COLO668 (cell line): ENCODE measurements around the gene ERC2.

ENCODE experiments used
- DNase-seq: peaks from one replicate; lab custom pipeline; 2025; ENCODE audit not compliant: unreplicated experiment; lab: John Stamatoyannopoulos, UW

ERC2 gene

GRCh38 chr3:55661141-55661540, 807.1 kb downstream of the ERC2 start:
- no peak for DNase-seq

DNA sequence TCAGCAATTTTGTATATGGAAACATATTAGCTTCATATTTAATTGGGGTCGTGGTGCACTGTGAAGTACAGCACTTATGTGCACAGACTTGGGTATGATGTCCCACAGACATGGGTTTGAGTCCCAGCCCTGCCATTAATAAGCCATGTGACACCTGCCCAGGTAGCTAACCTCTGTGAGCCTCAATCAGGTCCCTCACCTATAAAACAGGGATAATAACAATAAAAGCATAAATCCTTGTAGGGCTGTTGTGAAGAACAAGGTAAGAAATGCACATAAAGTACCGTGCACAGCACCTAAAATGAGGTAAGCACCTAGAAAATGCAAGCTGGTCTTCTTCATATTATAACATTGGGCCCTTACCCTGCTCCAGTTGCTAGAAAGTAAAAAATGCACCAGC, 807.6 kb downstream of the ERC2 start:
- DNase-seq = no peak

DNA sequence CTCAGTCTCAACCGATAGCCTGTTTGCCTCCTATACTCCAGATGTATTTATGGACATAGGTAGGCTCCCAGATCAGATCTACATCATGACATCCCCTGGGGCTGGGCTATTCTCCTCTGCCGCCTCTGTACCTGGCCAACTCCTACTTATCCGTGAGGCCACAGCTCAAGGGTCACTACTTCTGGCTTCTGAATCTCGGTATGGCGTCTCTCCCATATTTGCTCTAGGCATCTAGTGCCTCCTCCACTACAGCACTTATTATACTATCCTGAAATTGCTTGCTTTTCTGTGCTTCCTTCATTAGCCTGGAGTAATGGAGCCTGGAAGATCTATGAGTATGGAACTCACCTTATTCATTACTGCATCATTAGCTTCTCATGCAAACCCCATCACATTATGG, 808.6 kb downstream of the ERC2 start:
- no peak for DNase-seq

DNA sequence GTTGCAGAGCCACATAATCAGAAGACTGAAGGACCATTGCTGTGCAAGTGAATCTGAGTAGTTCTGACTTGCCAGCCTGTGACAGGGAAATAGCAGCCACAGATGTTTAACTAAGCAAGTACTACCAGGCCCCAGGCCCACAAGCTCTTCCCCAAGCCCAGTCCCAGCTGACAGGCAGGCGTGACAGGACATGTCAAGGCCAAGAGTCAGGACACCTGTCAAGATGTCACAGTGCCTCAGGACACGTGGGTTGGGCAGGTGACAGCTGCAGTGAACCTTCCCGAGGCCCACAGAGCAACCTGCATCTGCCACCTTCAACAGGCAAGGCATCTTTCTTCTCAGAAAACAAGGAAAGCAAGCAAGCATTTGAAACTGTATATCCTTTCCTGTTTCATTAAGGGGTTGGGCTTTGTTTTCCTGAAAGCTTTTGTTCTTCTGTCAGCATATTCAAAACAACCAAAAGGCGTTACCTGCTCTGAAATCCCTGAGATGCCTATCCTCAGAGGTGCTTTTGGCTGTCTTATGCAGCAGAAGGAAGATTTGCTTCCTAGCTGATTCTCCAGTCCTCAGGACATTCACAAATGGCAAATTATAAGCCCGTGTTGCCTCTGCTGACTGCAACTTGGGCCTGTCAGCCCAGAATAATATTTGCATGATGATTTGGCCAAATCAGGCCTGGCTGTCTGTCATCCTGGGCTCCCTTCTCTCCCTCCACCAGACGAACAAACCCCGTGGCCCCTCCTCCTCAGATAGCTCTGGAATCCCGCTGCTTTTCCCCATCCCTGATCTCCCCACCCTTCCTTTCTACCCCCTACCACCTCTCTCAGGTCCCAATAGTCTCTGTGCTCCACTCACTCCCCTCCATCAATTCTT, 809.3 kb downstream of the ERC2 start:
- DNase-seq = peak; percentile 28

DNA sequence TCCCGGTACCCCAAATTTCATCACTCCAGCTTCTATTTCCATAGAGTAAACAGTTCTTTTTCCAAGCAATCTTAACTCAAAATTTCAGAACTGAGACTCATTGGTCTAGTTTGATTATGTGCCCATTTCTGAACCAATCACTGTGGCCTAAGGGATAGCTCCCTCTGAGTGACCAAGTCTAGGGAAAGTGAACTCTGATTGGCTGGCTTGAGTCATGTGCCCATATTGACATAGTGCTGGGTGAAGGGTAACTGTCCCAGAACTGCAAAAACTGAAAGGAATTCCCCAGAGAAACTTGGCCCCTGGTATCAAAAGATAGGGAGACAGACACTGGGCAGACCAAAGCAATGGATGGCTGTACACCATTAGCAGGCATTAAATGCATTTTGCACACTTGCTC, 810.0 kb downstream of the ERC2 start:
- DNase-seq = no peak

DNA sequence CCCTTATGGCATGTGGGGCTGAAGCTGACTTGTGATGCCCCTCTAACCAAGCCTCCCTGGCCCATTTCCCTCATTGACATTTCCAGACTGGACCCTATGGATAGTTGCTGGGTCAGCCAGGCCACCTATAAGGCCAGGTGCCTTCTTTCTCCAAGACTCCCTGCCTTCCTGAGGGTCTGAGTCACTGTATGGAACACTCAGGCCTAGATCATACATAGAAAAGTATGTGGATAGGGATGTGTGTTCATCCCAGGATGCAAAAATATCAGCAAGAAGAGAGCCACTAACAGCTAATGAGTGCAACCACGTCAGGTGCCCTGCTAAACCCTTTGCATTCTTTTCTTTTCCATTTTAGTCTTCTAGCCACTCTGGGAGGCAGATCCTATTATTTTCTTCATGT, 812.7 kb downstream of the ERC2 start:
- no peak for DNase-seq

DNA sequence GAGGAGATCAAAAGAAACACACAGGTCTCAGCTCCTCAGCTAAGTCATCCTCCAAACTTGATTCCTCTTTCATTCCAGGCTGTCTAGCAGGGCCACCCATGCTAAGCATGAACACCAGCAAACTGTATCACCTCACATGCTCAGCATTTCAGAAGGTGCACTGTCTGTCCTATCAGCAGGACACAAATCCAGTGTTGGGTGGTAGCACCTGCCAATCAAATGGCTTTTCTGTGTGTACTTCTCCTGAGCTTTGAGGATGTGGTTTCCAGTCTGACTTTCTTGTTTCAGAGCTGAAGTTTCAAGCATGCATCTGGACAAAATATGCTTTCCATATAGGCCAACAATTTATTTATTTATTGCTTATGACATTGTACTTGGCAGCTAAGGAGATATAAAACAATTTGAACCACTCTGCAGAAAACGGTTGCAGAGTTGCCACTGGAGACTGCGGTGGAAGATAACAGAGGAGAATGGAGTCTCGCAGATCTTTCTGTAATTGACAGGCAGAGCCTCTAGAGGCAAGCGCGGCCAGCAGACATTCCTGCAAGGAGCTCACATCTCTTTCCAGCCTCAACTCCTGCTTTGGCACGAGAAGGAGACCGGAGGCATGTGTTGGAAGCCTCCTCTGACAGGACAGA, 814.0 kb downstream of the ERC2 start:
- no peak for DNase-seq

GRCh38 chr3:55651011-55651410, 817.3 kb downstream of the ERC2 start:
- no peak for DNase-seq

DNA sequence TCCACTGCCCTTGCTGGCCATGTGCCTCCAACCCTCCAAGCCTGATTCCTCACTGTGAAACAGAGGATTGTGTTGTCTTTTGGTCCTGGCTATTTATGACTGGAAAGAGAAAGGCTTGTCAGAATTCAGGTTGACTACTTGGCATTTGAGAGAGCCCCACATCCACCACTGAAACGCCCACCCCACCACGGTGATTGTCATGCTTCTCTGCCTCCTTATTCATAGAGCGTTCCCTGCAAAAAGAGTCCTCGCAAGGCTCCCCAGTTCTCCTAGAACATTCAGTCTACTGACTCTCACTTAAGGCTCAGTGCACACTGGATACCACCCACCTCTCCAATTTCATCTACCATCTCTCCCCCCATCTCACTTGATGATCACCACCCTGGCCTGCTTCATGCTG, 818.3 kb downstream of the ERC2 start:
- DNase-seq = no peak

GRCh38 chr3:55649554-55649953, 818.7 kb downstream of the ERC2 start:
- DNase-seq = no peak

- DNase-seq = no peak
These were observed 819.5 kb downstream of the ERC2 start for GRCh38 chr3:55648591-55649318.

- DNase-seq = no peak
These were observed 820.6 kb downstream of the ERC2 start for GRCh38 chr3:55647670-55648069.

DNA sequence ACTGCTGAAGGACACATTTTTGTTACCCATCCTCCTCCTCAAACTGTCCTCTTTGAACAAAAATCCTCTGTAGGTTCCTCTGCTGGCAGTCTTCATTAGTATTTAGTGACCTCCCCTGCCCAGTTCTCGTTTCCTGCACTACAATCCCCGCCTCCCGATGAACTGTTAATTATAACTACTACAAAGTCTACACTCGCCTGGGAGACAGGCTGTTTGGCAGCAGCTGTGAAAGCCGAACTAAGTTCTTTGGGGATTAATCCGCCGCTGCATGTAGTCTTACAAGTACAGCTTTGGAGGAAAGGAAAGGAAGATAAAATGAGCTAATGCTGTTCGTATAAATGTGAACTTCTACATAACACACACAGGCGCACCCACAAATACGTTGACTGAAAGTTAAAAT, 821.2 kb downstream of the ERC2 start:
- no peak for DNase-seq

GRCh38 chr3:55646121-55646520, 822.1 kb downstream of the ERC2 start:
- no peak for DNase-seq

DNA sequence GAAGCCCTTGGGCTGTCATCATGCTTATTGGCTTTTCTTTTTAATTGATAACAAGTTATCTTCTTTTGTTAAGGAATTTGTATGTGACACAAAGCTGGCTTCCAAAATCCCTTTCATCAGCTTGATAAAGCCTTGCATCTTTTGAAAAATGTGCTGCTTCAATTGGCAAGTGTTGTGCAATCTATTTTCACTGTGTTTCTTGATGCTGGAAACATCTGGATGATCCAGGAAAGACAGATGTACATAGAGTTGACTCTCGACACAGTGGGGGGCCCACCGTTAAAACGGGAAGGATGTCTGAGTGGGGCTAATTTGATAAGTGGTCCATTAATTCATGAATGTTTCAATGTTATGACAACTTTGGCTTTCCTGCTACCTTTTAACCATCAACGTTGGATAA, 822.8 kb downstream of the ERC2 start:
- DNase-seq = no peak

GRCh38 chr3:55643283-55643682, 825.0 kb downstream of the ERC2 start:
- DNase-seq = no peak

GRCh38 chr3:55641964-55642363, 826.3 kb downstream of the ERC2 start:
- no peak for DNase-seq

DNA sequence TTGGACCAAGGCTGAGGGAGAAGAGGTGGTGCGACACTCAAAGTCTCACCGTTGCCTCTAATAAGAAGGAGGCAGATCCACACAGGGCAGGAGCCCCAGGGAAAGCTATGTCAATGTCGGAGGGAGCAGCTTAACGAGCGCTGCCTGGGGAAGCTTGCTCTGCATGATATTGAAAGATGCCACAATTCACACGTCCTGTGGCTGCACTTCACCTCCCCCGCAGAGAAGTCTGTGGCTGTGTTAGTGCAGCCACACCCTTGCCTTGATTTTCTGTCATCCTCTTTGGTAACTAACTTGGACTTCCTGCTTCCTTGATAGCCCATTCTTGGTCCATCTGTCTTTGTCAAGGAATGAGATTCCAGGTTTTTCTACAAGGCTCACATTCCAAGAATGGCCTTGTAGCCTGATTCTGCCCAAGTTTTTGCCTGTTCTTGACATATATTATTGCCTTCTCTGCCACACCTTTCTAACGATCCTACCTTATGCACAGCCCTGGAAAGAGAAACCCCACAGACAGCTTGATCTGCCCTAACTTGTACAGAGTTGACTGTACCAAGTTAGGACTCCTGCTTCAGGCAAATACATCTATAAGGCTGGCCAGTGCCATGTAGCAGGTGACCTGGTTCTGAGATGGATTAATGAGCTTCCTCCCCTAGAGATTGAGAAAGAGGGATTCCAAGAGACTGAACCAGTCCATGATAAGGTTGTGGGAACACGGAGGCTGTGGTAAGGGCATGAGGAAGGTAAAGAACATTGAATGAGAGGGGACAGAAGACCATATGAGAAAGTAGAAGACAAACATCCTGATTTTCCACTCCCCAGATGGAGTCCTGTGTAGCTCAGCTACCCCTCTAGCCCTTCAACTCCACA, 828.1 kb downstream of the ERC2 start:
- no peak for DNase-seq

DNA sequence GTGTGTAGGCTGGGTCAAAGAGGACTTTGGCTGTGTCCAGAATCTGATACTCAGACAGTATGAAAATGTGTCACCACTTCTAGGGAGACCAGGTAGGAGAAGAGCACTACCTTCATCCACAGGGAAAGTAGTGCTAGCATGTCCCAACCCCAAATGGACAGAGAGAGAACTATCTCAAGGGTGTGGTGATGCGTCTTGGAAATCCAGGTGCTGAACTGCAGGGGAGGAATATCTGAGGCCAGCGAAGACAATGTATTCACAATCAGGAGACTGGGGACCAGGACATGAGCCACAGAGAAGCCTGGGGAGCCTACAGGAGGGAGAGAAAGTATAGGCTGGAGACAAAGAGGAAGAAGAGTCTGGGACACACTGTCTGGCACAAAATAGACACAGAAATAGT, 829.1 kb downstream of the ERC2 start:
- DNase-seq = no peak

GRCh38 chr3:55637906-55638638, 830.2 kb downstream of the ERC2 start:
- DNase-seq = no peak
